ENCODE data around the gene PDE7B.

Gene PDE7B

DNA sequence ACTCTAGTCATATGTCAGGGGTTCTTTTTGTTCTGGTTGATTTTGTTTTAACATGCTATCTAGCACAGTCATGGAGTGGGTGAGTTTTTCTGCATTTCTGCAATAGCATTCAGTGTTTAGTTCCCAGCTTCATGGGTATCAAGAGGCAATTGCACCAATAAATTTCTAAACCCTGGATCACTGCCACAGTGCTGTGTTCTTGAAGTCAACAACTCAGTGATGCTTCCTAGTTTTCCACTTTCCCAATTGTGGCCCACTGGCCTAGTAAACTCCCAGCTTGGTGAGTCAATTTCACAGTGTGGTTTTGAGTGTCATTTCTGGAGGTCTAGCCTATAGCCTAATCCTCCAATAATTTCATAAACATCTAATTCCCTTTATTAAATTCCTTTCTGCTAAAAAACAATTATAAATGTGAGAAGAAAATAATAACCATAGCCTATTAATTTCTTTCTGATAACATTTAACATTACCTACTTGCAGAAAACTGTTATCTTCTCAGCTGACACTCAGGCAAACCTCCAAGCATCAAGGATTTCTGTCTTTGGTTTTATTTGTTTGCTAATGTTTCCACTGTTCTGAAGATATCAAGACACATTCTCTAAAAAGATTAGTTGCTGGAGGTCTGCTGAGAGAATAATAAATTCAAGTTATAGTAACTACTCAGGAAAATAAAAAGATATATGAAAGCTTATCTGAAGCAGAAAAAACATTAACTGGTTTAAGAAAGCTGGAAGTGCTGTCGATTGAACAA, 89.9 kb downstream of the PDE7B start:
- DNase-seq (ENCODE audit: low read depth): no peak
- H3K4me3 ChIP-seq (ENCODE audit: control insufficient read depth, low read depth, low read length): no peak overlapping the region
- TF ChIP-seq, protein P1, sequence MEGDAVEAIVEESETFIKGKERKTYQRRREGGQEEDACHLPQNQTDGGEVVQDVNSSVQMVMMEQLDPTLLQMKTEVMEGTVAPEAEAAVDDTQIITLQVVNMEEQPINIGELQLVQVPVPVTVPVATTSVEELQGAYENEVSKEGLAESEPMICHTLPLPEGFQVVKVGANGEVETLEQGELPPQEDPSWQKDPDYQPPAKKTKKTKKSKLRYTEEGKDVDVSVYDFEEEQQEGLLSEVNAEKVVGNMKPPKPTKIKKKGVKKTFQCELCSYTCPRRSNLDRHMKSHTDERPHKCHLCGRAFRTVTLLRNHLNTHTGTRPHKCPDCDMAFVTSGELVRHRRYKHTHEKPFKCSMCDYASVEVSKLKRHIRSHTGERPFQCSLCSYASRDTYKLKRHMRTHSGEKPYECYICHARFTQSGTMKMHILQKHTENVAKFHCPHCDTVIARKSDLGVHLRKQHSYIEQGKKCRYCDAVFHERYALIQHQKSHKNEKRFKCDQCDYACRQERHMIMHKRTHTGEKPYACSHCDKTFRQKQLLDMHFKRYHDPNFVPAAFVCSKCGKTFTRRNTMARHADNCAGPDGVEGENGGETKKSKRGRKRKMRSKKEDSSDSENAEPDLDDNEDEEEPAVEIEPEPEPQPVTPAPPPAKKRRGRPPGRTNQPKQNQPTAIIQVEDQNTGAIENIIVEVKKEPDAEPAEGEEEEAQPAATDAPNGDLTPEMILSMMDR (IDR thresholded peaks at IDR 0.05; ENCODE audit: control insufficient read depth, insufficient read depth, low read depth, low read length, missing control alignments): no peak

DNA sequence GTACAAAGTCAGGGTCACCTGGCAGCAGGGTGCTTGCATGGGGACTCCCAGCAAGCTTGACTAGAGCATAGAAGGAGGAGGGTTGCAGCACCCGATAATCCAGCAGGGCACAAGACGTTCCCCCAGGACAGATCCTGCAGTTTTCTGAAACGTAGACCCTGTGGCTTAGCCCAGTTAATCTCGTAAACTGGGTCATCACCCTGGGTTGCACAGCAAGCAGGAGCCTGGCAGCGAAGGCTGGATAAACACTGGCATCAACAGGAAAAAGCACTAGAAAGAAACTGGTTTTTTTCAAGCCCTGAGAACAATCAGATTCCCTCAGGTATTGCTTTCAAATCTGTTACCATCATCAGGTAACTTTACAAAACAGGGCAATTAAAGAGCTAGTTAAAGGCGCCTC, 92.6 kb downstream of the PDE7B start:
- TF ChIP-seq, protein P1 (IDR thresholded peaks at IDR 0.05; ENCODE audit: control insufficient read depth, insufficient read depth, low read depth, low read length, missing control alignments): no peak
- no peak overlapping the region for H3K4me3 ChIP-seq (ENCODE audit: control insufficient read depth, low read depth, low read length)
- no peak for DNase-seq (ENCODE audit: low read depth)

DNA sequence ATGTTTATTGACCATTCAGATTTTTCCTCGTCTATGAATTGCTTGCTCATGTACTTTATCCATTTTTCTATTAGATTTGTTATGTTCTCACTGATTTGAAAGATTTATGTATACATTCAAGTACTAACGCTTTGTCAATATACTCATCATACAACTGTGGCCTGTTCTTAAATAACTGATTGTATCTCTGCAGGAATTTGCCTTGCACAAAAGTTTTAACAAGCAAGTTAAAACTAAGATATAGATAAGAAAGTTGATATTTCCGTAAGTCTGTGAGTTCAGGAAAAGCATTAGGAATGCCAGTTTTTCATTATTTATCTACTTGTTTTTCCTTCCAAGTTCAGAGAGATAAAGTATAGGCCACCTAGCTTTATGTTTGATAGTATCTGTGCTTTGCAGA, 95.2 kb downstream of the PDE7B start:
- TF ChIP-seq, protein P1 (IDR thresholded peaks at IDR 0.05; ENCODE audit: control insufficient read depth, insufficient read depth, low read depth, low read length, missing control alignments): no peak
- no peak for DNase-seq (ENCODE audit: low read depth)
- no peak overlapping the region for H3K4me3 ChIP-seq (ENCODE audit: control insufficient read depth, low read depth, low read length)

DNA sequence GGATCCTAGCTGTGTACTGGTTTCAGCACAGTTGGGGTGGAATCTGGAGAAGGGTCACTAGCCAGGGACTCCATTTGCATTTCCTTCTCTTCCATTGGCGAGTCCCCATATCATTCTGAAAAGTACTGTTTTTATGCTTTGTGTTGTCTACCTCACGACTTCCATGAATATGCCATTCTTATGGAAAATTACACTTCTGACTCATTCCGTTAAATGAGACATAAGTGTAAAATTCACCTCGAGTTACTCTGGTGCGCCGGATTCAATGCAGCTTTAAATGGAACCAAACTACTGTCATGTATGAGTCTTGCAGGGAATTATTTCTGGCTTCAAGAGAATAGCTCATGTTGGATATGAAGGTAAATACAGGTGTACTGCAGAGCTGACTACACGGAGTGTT, 99.2 kb downstream of the PDE7B start:
- no peak for DNase-seq (ENCODE audit: low read depth)
- TF ChIP-seq, protein P1 (IDR thresholded peaks at IDR 0.05; ENCODE audit: control insufficient read depth, insufficient read depth, low read depth, low read length, missing control alignments): no peak
- H3K4me3 ChIP-seq (ENCODE audit: control insufficient read depth, low read depth, low read length): no peak overlapping the region

DNA sequence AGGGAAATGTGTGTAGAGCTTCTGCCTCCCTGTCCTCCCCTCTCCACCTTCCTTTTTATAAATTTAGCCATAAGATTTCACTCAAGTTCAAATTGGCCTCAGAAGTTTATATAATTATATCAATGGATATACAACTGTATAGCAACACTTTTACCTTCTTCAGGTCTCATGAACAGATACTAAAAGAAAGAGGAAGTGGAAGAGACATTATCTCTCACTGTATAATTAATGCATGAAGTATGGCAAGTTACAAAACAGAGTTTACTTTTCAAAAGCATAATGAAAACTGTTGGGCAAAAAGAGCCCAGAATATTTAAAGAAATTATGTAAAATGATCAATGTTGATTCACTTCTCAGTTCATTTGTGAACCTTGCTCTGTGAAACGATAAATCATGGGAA, 99.7 kb downstream of the PDE7B start:
- no peak overlapping the region for H3K4me3 ChIP-seq (ENCODE audit: control insufficient read depth, low read depth, low read length)
- no peak for DNase-seq (ENCODE audit: low read depth)
- TF ChIP-seq, protein P1 (IDR thresholded peaks at IDR 0.05; ENCODE audit: control insufficient read depth, insufficient read depth, low read depth, low read length, missing control alignments): no peak

DNA sequence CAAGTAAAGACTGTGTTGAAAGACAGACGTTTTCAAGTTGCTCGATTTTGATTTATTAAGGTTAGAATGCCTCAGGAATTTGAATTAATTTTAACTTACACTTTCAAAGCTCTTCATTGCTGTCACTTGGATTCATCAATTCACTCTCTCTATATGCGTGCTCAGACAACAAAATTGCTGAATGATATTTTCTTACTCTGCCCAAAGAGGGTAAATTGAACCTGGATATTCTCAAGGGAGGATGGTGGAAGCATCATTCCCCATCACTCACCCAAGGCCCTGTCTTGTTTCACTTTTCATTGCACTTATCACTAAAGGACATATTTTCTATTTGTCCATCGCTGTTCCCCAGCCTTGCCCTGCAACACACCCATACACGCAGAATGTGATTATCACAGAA, 102.3 kb downstream of the PDE7B start:
- TF ChIP-seq, protein P1 (IDR thresholded peaks at IDR 0.05; ENCODE audit: control insufficient read depth, insufficient read depth, low read depth, low read length, missing control alignments): no peak
- DNase-seq (ENCODE audit: low read depth): no peak
- H3K4me3 ChIP-seq (ENCODE audit: control insufficient read depth, low read depth, low read length): no peak overlapping the region

All from AG09309 (cell line).